Measurements from ENCODE around the gene TOP2A.

TOP2A gene

GRCh38 chr17:40417609-40418427 lies at the start of gene TOP2A:
Gene TOP2A (minus strand): TSS chr17:40417896. CDS start chr17:40417791, 105 bp downstream.
- peak; percentile 99 for DNase-seq (ENCODE audit: low spot score)

- DNase-seq (ENCODE audit: low spot score): no peak
Measured at GRCh38 chr17:40467281-40467867, 49.7 kb upstream of the TOP2A start.

- no peak for DNase-seq (ENCODE audit: low spot score)
Measured at GRCh38 chr17:40466298-40466971, 48.7 kb upstream of the TOP2A start.

- no peak for DNase-seq (ENCODE audit: low spot score)
Measured at GRCh38 chr17:40464392-40464855, 46.7 kb upstream of the TOP2A start.

GRCh38 chr17:40463122-40463550 lies 45.4 kb upstream of the TOP2A start:
- no peak for DNase-seq (ENCODE audit: low spot score)

- DNase-seq (ENCODE audit: low spot score): no peak
Measured at GRCh38 chr17:40462343-40463121, 44.8 kb upstream of the TOP2A start.

- no peak for DNase-seq (ENCODE audit: low spot score)
Measured at GRCh38 chr17:40461732-40462342, 44.1 kb upstream of the TOP2A start.

- no peak for DNase-seq (ENCODE audit: low spot score)
Measured at GRCh38 chr17:40460968-40461731, 43.5 kb upstream of the TOP2A start.

GRCh38 chr17:40460604-40460967 lies 42.9 kb upstream of the TOP2A start:
- no peak for DNase-seq (ENCODE audit: low spot score)

- DNase-seq (ENCODE audit: low spot score): no peak
Measured at GRCh38 chr17:40459636-40460603, 42.2 kb upstream of the TOP2A start.

- no peak for DNase-seq (ENCODE audit: low spot score)
Measured at GRCh38 chr17:40458851-40459482, 41.3 kb upstream of the TOP2A start.

GRCh38 chr17:40457964-40458791 lies 40.5 kb upstream of the TOP2A start:
- DNase-seq (ENCODE audit: low spot score): no peak

- no peak for DNase-seq (ENCODE audit: low spot score)
Measured at GRCh38 chr17:40457369-40457768, 39.7 kb upstream of the TOP2A start.

GRCh38 chr17:40456396-40456951 lies 38.8 kb upstream of the TOP2A start:
- no peak for DNase-seq (ENCODE audit: low spot score)

GRCh38 chr17:40454613-40454995 lies 36.9 kb upstream of the TOP2A start:
- no peak for DNase-seq (ENCODE audit: low spot score)

- no peak for DNase-seq (ENCODE audit: low spot score)
Measured at GRCh38 chr17:40453881-40454612, 36.4 kb upstream of the TOP2A start.

GRCh38 chr17:40452921-40453378 lies 35.3 kb upstream of the TOP2A start:
- no peak for DNase-seq (ENCODE audit: low spot score)
